A673 (cell line): Measurements from ENCODE around the gene KCNG2. TPM values are rescaled to one million over a fixed set of nuclear protein-coding genes. Genes with fewer than 3 reads are reported as not detected.

Experiments
- BruUV-seq: library from RNA; stranded (reverse); fragments of 400-500 nt; replicated peaks from 2 replicates; lab custom pipeline; 2021; lab: Mats Ljungman, UMichigan
- CTCF ChIA-PET: fragments of 300-600 bp; sonication (Branson Sonifier 250); formaldehyde crosslinking; loops from one replicate; lab custom pipeline; 2022; ENCODE audit warnings: antibody characterized with exemption; lab: Charles Lee
- POLR2A ChIA-PET: fragments of 300-600 bp; sonication (Branson Sonifier 250); formaldehyde crosslinking; loops from one replicate; lab custom pipeline; 2022; ENCODE audit warnings: antibody characterized with exemption; ENCODE audit not compliant: low non-redundant PET; lab: Charles Lee
- DNase-seq: peaks from one replicate; pipeline ENCODE4 v3.0.0-alpha.2; 2015; ENCODE audit warnings: low spot score
- H3K27ac ChIP-seq: fragments of 200-600 bp; sonication (generic); 2 replicates; pipeline ENCODE4 v1.5.1; 2016; ENCODE audit warnings: mixed run types, low read depth, mild to moderate bottlenecking, mixed read lengths, antibody characterized with exemption, low read length; ENCODE audit not compliant: poor library complexity, severe bottlenecking
- H3K27me3 ChIP-seq: fragments of 200-600 bp; sonication (generic); replicated peaks from 2 replicates; pipeline ENCODE4 v1.6.1; 2017; ENCODE audit warnings: mixed run types, low read depth, mild to moderate bottlenecking, mixed read lengths, antibody characterized with exemption, low read length; ENCODE audit not compliant: insufficient read depth, poor library complexity
- H3K36me3 ChIP-seq: fragments of 200-600 bp; sonication (generic); 2 replicates; pipeline ENCODE4 v1.6.1; 2016; ENCODE audit warnings: mixed run types, mild to moderate bottlenecking, mixed read lengths, antibody characterized with exemption, low read length; ENCODE audit not compliant: insufficient read depth, poor library complexity, severe bottlenecking
- H3K4me1 ChIP-seq: fragments of 200-600 bp; sonication (generic); 2 replicates; pipeline ENCODE4 v1.6.1; 2017; ENCODE audit warnings: mixed run types, mild to moderate bottlenecking, mixed read lengths, antibody characterized with exemption, low read length; ENCODE audit not compliant: insufficient read depth, poor library complexity, severe bottlenecking
- H3K4me3 ChIP-seq: fragments of 200-600 bp; sonication (generic); 2 replicates; pipeline ENCODE4 v1.5.1; 2016; ENCODE audit warnings: low read depth, mixed run types, mild to moderate bottlenecking, mixed read lengths, low read length; ENCODE audit not compliant: poor library complexity, severe bottlenecking
- H3K9me3 ChIP-seq: fragments of 200-600 bp; sonication (generic); 2 replicates; pipeline ENCODE4 v1.6.1; 2016; ENCODE audit warnings: mixed run types, low read depth, mild to moderate bottlenecking, mixed read lengths, antibody characterized with exemption, low read length; ENCODE audit not compliant: poor library complexity, severe bottlenecking
- EZH2 ChIP-seq: fragments of 200-600 bp; sonication (generic); IDR thresholded peaks from 2 replicates; pipeline ENCODE4 v1.6.1; 2017; ENCODE audit warnings: borderline replicate concordance, low read depth, mild to moderate bottlenecking, mixed read lengths, antibody characterized with exemption, low read length; ENCODE audit not compliant: poor library complexity, severe bottlenecking
- intact Hi-C: fragments of 100-400 bp; cut with micrococcal nuclease; formaldehyde crosslinking; loops from one replicate; pipeline ENCODE4 v1.10.0; 2022; ENCODE audit not compliant: unreplicated experiment
- total RNA-seq: library from RNA; stranded (reverse); gene quantifications from 2 replicates; pipeline ENCODE4 v1.2.3, GENCODE V29; 2021
- TF ChIP-seq, protein P1 (sequence below): fragments of 300-800, 200-600 bp; sonication (generic); conservative IDR thresholded peaks from 2 replicates; pipeline ENCODE4 v1.5.1; 2017; ENCODE audit warnings: low read depth, mild to moderate bottlenecking, antibody characterized with exemption, low read length, moderate library complexity, mixed read lengths

KCNG2 gene
- total RNA-seq, 1 experiment from 2014 or later, result not detected

DNA sequence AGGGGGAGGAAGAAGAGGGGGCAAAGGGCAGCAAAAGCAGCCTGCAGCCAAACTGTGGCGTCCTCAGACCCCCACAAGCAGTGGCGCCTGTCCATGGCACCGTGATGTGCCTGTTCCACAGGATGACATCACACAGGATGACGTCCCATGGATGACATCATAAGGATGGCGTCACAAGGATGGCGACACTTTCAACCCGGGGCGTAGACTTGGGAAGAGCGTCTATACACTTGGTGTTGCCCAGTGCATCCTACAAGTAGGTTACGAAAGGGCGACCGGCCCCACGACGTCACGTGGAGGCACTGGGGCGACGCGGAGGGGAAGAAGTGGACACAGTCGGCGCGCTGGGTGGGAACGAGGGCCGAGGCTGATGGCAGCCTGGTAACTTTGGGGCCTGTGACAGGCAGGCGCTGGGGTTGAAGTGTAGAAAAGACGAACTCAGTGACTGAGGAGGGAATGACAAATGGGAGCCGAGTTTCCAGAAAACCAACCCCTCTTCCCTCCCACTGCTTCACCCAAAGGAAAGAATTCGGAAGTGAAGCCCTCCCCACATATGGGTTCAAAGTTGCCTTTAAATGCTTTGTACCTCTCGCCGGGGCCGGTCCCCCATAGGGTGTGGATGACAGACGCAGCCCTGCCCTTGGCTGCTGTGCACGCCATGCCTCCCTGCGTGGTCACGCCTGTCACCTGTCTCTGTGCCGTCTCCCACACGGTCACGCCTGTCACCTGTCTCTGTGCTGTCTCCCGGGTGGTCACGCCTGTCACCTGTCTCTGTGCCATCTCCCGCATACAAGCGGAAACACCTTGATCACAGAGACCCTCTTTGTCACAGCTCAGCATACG is 13.4 kb upstream of the KCNG2 start:
- DNase-seq, result no peak
- Histone ChIP-seq H3K27me3 (peaks cover 52% of the 10 kb centered on the region), H3K9me3 (no peaks in the 10 kb centered on the region), H3K4me1 (no peaks in the 10 kb centered on the region), H3K4me3 (no peak overlapping the region), H3K27ac (no peak overlapping the region), H3K36me3 (no peaks in the 10 kb centered on the region)
- BruUV-seq, result no TSS peak
- POLR2A ChIA-PET, result no interaction called here
- CTCF ChIA-PET, result no interaction called here
- intact Hi-C loops, result no loop called here
- TF ChIP-seq, protein P1, sequence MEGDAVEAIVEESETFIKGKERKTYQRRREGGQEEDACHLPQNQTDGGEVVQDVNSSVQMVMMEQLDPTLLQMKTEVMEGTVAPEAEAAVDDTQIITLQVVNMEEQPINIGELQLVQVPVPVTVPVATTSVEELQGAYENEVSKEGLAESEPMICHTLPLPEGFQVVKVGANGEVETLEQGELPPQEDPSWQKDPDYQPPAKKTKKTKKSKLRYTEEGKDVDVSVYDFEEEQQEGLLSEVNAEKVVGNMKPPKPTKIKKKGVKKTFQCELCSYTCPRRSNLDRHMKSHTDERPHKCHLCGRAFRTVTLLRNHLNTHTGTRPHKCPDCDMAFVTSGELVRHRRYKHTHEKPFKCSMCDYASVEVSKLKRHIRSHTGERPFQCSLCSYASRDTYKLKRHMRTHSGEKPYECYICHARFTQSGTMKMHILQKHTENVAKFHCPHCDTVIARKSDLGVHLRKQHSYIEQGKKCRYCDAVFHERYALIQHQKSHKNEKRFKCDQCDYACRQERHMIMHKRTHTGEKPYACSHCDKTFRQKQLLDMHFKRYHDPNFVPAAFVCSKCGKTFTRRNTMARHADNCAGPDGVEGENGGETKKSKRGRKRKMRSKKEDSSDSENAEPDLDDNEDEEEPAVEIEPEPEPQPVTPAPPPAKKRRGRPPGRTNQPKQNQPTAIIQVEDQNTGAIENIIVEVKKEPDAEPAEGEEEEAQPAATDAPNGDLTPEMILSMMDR, result no peak
- no peak for TF ChIP-seq EZH2

GRCh38 chr18:79784965-79785770 is 12.6 kb upstream of the KCNG2 start:
- CTCF ChIA-PET, result no interaction called here

DNA sequence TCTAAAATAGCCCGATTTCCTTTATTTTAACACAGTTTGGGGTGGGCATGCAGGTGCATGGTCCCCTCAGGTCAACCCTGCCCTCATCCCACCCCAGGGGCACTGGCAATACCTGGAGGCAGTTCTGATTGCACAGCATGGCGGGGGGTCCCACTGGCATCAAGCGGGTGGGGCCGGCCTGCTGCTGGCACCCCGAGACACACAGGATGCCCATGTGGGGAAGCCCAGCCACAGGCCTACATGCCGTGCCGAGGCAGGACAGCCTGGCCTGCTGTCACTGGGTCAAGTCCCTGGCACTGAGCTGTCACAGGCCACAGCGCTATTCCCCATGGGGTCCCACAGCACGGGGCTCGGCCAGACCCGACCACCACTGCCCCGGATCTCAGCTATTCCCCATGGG is 11.9 kb upstream of the KCNG2 start:
- BruUV-seq, result no TSS peak
- no peak for TF ChIP-seq EZH2
- TF ChIP-seq, protein P1, result no peak
- Histone ChIP-seq H3K4me3 (no peak overlapping the region), H3K27ac (no peak overlapping the region), H3K36me3 (no peaks in the 10 kb centered on the region), H3K4me1 (no peaks in the 10 kb centered on the region), H3K9me3 (no peaks in the 10 kb centered on the region), H3K27me3 (peaks cover 58% of the 10 kb centered on the region)
- no peak for DNase-seq
- POLR2A ChIA-PET, result no interaction called here
- CTCF ChIA-PET, result no interaction called here
- intact Hi-C loops, result no loop called here

More at GRCh38 chr18:79784965-79785770, 12.6 kb upstream of the KCNG2 start:
- Histone ChIP-seq H3K27me3 (peaks cover 52% of the 10 kb centered on the region), H3K36me3 (no peaks in the 10 kb centered on the region), H3K9me3 (no peaks in the 10 kb centered on the region), H3K4me3 (no peak overlapping the region), H3K27ac (no peak overlapping the region), H3K4me1 (no peaks in the 10 kb centered on the region)
- POLR2A ChIA-PET, result no interaction called here
- no peak for DNase-seq
- no TSS peak for BruUV-seq
- intact Hi-C loops, result no loop called here
- TF ChIP-seq, protein P1, result no peak
- no peak for TF ChIP-seq EZH2
